Sciatic nerve (tissue), 2 donors: Measurements from ENCODE around the gene ACOT13. TPM values are rescaled to one million over a fixed set of nuclear protein-coding genes. Genes with fewer than 3 reads are reported as not detected.
"Not testable (repeated sequence)": the region's sequence is repeated elsewhere in the genome, so short reads cannot be mapped to it uniquely, and the experiment has no call there.

ENCODE experiments used
- ATAC-seq: fragments of 200-7000 bp; cut with Tn5 transposase; one replicate; pipeline ENCODE4 v1.9.1; 2020; ENCODE audit warnings: mild to moderate bottlenecking, moderate library complexity
- DNase-seq: peaks from one replicate; pipeline ENCODE4 v3.0.0-alpha.2; 2020; ENCODE audit warnings: low spot score
- intact Hi-C: fragments of 100-400 bp; cut with DNase I; formaldehyde crosslinking; loops from one replicate; pipeline ENCODE4 v1.14.2; 2022
- total RNA-seq: library from RNA; stranded (reverse); fragmentation: NEBNext Ultra II Directional; extraction: Animal tissue kit (Norgen Biotek cat#: 25700); gene quantifications from one replicate; pipeline ENCODE4 v1.2.1, GENCODE V29; 2021
- donor health status: DM: no; HTN: no; CAD: no.
- donor health status: DM: no; HTN: no; CAD: no.

Gene ACOT13
- total RNA-seq, 1 donor from 2014 or later: 17.3 TPM

DNA sequence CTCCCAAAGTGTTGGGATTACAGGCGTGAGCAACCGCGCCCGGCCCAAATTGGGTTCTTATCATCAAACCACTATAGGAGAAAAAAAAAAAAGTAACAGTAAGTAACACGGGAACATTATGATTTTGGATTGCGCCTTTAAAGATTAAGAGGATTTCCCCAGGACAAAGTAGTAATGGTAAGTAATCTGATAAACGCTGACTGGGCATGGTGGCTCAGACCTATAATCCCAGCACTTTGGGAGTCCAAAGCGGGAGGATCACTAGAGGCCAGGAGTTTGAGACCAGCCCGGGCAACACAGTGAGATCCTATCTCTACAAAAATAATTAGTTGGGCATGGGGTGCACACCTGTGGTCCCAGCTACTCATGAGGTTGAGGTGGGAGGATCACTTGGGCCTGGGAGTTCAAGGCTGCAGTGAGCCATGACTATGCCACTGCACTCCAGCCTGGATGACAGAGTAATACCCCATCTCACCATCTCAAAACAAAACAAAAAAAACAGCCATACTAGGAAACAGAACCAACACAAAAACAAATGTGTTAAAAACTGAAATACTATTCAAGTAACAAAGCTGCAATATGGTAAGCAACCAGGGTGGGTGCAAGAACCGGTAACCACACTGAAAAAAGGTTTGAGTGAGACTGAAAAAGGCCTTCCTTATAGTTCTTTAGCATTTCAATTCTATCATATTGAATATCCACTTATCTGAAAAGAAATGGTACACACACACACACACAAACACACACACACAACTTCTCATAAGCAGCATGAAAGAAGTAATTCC lies 43.8 kb downstream of the ACOT13 start:
- intact Hi-C loops: no loop called here
- DNase-seq (no peak), ATAC-seq (no peak)

DNA sequence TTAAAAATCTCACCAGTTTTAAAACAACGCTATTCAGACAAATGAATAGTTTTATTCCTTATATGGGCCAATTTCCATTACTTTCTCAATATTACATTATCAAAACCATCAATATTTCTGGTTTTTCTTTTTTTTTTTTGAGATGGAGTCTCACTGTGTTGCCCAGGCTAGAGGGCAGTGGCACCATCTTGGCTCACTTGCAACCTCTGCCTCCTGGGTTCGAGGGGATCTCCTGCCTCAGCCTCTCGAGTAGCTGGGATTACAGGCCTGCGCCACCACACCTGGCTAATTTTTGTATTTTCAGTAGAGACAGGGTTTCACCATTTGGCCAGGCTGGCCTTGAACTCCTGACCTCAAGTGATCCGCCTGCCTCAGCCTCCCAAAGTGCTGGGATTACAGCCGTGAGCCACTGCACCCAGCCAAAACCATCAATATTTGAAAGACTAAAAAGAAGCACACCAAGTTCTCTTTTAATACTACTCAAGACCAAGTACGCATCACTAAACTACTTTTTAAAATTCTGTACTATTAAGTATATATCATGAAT lies 49.8 kb downstream of the ACOT13 start:
- ATAC-seq, intact Hi-C loops: not testable (repeated sequence)

DNA sequence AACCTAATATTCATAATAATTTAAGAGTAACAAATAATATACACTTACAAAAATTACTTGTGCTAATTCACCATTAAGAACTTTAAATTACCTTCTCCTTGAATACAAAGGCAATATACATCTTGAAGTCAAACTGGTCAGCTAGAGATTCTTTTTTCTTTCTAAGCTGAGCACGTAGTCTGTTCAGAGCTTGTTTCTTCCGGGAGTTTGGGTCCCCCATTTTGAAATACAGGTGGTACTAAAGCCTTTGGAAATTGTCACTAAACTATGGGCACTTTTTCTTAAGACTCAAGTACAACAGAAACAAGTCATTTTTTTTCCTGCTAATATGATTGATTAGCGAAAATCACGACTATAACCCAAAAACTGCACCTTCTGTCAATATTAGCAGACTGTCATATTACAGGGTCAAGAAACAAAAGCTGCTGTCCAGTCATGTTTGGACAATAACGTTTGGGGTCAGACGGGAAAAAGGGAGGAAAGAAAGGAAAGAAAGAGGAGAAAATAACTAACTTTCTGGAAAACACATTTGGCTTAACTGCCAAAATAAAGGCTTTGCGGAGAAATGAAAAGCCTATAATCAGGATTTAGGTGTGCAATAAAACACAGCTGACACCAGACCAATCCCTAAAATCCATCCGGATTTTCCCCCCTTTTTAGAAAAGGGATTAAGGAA lies 51.7 kb downstream of the ACOT13 start:
- no peak for DNase-seq
- intact Hi-C loops: no loop called here
- no peak for ATAC-seq

More for the DNA sequence above, 49.8 kb downstream of the ACOT13 start:
- not testable (repeated sequence) for DNase-seq

DNA sequence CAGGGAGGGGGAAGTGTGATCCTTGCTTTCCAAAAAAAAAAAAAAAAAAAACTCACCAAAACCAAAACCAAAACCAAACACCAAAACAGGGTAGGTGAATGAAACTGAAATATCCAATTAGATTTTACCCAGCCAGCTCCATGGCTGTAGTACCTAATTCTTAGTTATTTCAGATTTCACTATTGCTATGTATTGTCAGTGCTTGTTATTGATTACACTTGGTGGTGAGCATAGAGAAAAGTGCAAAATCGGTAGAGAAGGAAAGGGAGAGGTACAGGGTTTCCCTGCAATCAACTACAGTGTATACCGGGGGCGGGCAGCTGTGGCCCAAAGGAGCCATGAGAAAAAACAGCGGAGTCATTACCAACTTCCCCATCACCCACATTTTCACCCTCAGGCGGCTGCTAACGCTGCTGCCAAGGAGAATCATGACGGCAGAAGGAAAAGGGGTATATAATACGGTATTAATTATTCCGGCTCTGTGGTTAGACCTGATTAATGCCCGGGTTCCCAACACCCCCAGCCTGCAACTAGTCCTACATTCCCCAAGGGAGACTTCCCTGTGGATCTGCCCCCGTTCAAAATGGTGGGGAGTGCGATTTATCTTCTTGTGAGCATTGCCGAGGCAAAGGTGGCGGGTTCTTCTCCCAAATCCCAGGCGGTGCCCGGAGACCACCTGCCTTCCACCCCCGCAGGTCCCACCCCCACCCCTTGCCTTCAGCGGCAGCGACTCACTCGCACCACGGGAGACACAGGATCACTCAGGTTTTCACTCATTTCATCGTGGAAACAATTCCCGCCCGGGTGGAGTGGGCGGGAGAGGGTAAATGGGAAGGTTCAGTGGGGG lies 52.5 kb downstream of the ACOT13 start, which contains the start of gene C6orf62:
C6orf62 (minus strand) TSS at position 30 of the 847 bp plus-strand sequence. CDS start 486 bp downstream, outside the sequence.
- ATAC-seq (no peak), DNase-seq (no peak)
- intact Hi-C loops: no loop called here

DNA sequence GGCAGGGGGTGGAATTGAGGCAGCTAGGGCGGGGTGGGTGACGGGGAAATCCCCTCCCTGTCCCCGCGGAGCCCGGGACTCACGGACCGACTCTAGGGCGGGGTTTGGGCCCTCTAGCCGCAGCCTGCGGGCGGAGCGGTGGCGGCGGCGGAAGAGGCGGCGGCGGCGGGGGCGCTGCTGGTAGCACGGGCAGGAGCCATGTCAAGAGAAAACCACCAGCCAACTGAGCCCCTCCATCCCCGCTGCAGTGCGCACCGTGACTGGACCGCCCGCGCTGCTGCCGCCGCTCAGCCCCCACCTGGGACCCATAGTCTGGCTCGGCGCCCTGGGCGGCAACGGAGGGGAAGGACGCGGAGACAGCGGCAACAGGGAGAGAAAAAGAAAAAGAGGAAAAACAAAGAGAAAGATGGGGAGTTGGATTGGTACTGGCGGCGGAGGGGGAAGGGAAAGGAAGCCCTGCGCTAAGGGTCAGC lies 53.3 kb downstream of the ACOT13 start:
- intact Hi-C loops: no loop called here
- ATAC-seq: peak; percentile 27
- peak; percentile 71 for DNase-seq

DNA sequence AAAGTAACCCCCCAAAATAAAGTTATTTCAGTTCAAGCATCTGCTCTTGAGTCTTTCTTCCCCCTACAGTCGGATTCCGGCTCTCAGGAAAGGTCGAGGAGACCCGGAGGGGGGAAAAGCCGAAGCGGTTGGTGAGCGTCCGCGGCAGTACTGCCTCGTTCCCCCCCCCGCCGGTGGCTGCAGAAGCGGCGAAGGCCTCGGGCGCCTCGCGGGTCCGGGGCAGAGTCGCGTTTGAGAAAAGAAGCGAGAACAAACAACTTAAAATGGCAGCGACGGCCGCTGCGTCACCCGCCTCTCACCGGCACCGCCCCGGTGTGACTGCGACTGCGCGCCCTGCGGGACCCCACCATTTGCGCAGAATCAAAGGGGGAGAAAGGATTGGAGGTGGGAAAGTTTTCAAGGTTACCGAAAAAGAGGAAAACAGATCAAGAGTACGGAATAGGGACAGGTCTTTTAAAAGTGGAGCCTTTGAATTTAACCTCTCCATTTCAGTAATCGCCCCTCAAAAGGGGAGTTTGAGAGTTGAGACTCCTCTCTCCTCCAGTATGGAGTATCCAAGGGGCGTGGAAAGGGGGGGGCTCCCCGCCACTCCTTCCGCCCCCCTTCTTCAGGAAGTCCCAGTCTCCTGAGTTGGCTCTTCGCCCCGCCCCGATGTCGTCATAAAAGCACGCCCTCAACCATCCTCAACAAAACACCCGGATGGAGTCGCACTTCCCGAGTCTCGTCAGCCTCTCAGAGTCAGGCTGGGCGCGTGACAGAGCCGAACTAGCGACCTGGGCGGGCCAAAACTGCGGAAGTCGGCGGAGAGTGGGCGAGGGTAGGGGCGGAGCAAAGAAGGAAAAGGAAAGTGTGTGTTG lies 54.0 kb downstream of the ACOT13 start:
- DNase-seq: peak; percentile 100
- intact Hi-C loops: no loop called here
- peak; percentile 97 for ATAC-seq

DNA sequence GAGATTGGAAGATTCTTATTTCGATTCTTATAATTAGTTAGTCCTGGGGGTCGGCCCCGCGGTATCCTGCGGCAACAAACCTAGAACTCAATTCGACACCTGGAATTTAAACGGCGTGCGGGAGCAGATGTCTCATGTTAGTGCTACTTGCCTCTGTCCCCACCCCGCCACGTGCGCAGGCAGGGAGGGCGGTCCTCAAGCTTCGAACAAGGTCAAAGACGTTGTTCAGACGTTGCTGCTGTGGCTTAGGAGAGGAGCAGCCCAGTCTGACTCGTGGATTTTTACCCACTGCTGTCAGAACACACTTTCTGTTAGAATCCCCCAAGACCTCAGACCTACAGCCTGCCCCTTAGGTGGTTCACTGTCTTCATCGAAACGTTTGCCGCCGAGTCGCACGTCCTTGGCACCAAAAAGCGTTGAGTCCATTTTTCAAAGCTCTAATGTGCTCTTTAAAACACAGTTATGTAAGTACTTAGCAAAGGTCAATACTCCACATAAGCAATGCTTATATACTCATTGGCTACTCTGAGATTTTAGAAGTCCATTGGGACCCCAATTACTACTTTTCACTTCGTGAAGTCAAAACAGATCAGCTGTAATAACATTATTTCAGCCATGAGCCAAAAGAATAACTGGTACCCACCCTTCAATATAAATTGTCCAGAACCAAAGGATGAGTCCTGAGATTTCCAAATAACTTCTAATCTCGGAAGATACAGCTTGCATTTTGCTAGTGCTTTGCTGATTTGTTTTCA lies 54.8 kb downstream of the ACOT13 start:
- intact Hi-C loops: no loop called here
- DNase-seq: no peak

DNA sequence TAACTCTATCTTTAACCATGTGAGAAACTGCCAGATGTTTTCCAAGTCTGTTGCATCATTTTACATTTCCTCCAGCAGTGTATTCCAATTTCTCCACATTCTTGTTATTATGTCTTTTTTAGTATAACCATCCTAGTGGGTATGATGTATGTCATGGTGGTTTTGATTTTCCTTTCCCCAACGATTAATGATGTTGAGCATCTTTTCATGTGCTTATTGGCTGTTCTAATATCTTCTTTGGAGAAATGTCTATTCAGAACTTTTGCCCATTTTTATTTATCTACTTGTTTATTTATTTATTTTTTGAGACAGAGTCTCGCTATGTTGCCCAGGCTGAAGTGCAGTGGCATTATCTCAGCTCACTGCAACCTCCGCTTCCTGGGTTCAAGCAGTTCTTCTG lies 56.4 kb downstream of the ACOT13 start:
- ATAC-seq: no peak
- intact Hi-C loops: no loop called here
- no peak for DNase-seq

More for the DNA sequence above, 54.8 kb downstream of the ACOT13 start:
- peak; percentile 79 for ATAC-seq

DNA sequence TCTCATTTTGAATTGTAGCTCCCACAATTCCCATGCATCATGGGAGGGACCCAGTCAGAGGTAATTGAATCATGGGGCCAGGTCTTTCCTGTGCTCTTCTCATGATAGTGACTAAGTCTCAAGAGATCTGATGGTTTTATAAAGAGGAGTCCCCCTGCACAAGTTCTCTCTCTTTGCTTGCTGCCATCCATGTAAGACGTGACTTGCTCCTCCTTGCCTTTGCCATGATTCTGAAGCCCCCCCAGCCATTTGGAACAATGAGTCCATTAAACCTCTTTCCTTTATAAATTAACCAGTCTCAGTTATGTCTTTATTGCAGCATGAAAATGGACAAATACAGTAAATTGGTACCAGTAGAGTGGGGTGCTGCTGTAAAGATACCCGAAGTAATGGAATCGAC lies 63.8 kb downstream of the ACOT13 start:
- DNase-seq, ATAC-seq, intact Hi-C loops: not testable (repeated sequence)

DNA sequence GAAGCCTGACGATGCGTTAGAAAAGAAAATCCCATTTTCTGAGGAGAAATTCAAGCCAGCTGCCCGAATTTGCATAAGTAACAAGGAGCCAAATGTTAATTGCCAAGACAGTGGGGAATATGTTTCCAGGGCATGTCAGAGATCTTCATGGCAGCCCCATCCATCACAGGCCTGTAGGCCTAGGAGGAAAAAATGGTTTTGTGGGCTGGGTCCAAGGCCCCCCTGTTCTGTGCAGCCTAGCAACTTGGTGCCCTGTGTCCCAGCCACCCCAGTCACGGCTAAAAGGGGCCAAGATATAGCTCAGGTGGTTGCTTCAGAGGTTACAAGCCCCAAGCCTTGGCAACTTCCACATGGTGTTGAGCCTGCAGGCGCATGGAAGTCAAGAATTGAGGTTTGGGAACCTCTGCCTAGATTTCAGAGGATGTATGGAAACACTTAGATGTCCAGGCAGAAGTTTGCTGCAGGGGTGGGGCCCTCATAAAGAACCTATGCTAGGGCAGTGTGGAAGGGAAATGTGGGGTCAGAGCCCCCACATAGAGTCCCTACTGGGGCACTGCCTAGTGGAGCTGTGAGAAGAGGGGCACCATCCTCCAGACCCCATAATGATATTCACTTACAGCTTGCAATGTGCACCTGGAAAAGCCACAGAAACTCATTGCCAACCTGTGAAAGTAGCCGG lies 64.7 kb downstream of the ACOT13 start:
- intact Hi-C loops: not testable (repeated sequence)

DNA sequence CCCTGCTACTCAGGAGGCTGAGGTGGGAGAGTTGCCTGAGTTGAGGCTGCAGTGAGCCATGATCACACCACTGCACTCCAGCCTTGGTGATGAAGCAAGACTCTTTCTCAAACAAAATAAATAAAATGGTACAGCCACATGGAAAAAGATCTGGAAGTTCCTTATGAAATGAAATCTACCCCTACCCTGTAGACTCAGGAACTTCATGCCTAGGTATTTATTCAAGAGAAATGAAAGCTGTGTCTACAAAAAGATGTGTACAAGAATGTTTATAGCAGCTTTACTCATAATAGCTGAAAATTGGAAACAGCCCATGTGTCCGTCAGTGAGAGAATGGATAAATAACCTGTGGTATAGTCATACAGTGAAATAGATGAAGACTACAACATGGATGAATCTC lies 67.3 kb downstream of the ACOT13 start:
- ATAC-seq: no peak
- no peak for DNase-seq
- intact Hi-C loops: no loop called here

More for the DNA sequence above, 64.7 kb downstream of the ACOT13 start:
- DNase-seq, ATAC-seq: not testable (repeated sequence)

DNA sequence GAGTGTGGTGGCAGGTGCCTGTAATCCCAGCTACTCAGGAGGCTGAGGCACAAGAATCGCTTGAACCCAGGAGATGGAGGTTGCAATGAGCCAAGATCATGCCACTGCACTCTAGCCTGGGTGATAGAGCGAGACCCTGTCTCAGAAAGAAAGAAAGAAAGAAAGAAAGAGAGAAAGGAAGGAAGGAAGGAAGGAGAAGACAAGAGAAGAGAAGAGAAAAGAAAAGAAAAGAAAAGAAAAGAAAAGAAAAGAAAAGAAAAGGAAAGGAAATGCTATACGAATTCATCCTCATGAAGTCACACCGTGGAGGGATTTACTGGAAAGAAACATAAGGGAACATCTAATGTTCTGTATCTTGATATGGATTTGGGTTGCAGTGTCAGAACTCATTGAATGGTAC lies 67.8 kb downstream of the ACOT13 start:
- DNase-seq, intact Hi-C loops, ATAC-seq: not testable (repeated sequence)

DNA sequence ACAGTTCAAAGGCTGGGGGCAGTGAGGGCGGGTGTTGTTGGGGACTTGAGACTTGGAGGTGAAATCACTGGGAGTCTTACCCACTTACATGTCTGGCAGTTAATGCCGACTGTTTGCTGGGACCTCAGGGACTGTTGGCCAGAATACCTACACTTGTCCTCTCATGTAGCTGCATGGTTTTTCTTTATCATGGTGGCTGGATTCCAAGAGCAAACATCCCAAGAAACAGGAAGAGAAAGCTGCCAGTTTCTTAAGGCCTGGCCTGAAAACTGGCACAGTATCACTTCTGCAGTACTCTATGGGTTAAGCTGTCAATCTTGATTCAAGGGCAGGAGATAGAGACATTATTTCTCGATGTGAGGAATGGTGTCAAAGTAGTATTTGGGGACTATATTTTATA lies 71.9 kb downstream of the ACOT13 start:
- no peak for DNase-seq
- no peak for ATAC-seq
- intact Hi-C loops: no loop called here

DNA sequence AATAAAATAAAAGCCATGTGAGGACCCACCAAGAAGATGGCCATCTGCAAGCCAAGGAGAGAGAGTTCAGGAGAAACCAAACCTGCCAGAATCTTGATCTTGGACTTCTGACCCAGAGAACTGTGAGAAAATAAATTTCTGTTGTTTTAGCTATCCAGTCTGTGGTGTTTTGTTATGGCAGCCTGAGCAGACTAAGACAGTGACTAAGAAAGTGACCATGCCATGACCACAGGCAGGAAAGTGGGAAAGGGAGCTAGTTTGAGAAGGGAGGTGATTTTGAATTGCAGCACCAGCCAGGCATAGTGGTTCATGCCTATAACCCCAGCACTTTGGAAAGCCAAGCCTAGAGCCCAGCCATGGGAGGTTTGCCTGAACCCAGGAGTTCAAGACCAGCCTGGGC lies 74.0 kb downstream of the ACOT13 start:
- intact Hi-C loops: no loop called here

DNA sequence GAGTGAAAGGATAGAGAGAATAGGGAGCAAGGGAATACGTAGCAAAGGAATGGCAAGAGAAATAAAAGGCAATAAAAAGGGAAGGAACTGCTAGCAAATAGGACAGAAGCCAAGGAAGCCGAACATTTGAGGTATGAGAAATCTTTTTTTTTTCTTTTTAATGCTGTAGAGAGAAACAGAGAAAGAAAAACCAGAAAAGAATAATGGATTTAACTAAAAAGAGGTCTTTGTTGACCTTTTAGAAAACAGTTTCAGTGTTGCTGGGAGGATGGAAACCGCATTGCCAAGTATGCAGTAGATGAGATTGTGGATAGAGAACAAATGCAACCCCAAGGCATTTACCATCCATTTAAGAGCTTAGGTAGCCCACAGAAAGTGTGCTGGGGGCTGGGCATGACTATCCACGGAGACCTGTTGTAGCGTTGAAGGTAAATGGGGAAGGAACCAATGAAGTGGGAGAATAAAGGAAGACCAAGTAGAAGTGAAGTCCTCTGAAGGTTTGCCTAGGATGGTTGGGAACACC lies 75.4 kb downstream of the ACOT13 start:
- DNase-seq: no peak
- intact Hi-C loops: no loop called here
- ATAC-seq: no peak

More for the DNA sequence above, 74.0 kb downstream of the ACOT13 start:
- ATAC-seq (no peak), DNase-seq (no peak)

DNA sequence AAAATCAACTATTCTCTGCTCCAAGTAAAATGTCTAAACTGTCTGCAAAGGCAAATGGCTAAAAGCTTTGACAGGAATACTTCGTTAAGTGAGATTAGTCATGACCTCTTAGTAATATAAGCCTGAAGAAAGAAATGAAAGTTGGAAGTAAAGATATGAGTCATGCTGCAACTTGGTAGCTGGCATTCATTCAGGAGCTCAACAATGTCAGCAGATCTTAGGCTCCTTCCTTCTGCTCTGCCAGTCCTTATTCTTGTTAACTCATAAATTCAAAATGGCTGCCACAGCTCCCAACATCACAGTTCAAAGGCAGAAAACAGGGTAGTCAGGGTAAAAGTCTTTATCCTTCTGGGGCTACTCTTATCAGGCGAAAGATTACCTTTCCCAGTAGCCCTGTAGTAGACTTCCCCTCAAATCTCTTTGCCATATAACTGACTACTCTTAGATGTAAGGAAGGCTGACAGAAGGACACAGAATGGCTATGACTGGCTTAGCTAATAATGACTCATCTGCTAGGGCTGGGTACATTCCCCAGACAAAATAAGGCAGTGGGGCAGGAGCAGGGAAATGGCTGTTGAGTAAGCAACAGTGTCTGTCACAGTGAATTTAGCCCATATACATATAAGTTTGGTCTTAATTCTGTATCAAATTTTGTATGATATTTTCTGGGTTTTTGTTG lies 76.5 kb downstream of the ACOT13 start:
- DNase-seq (no peak), ATAC-seq (peak; percentile 76)
- intact Hi-C loops: no loop called here
